ENCODE results near the gene MPC1. TPM values are rescaled to one million over a fixed set of nuclear protein-coding genes. Genes with fewer than 3 reads are reported as not detected.

MPC1 gene
- total and polyA plus RNA-seq, 11 donors, result 213 to 796 (median 542) TPM

GRCh38 chr6:166330612-166331011 lies 52.1 kb downstream of the MPC1 start:
- peak in 7 of 12 donors; percentile 8 to 51 (median 30) for TF ChIP-seq CTCF (IDR thresholded peaks at IDR 0.05)
- no peak for TF ChIP-seq POLR2A (IDR thresholded peaks at IDR 0.05)
- H3K4me1 ChIP-seq, result peaks cover 0 to 39% (median 18%) of the 10 kb centered on the region in 12 donors
- no peaks in the 10 kb centered on the region for H3K9me3 ChIP-seq
- WGBS, 4 donors, result 5 to 18% (median 12%) methylated on average over 11 of the region's 11 CpGs
- no peak overlapping the region for H3K27ac ChIP-seq
- DNase-seq (peak; percentile 61 to 77 (median 73)), ATAC-seq (peak; percentile 67 to 94 (median 88))
- no peaks in the 10 kb centered on the region for H3K27me3 ChIP-seq
- H3K36me3 ChIP-seq, result peaks cover 0 to 53% (median 43%) of the 10 kb centered on the region in 9 donors
- no peak overlapping the region for H3K4me3 ChIP-seq
- intact Hi-C loops (cut with DNase I), result loop anchor here in 1 of 10 donors (5.0 kb wide), 1 partner anchor 67 kb away; no protein-coding TSS in a partner anchor

GRCh38 chr6:166325383-166326042 lies 57.2 kb downstream of the MPC1 start:
- Histone ChIP-seq H3K27ac (no peak overlapping the region), H3K4me1 (peaks cover 0 to 11% (median 5%) of the 10 kb centered on the region in 12 donors), H3K27me3 (no peaks in the 10 kb centered on the region), H3K4me3 (no peak overlapping the region), H3K36me3 (peaks cover 0 to 98% (median 78%) of the 10 kb centered on the region in 9 donors), H3K9me3 (no peaks in the 10 kb centered on the region)
- intact Hi-C loops (cut with DNase I), result no loop called here
- TF ChIP-seq POLR2A (IDR thresholded peaks at IDR 0.05) (no peak), CTCF (IDR thresholded peaks at IDR 0.05) (no peak)
- 69 to 88% (median 84%) methylated on average over 6 of the region's 6 CpGs for WGBS, 4 donors
- ATAC-seq (no peak), DNase-seq (no peak)

- no peak for DNase-seq
- H3K9me3 ChIP-seq, result no peaks in the 10 kb centered on the region
- TF ChIP-seq CTCF (IDR thresholded peaks at IDR 0.05), result no peak
- no peak for TF ChIP-seq POLR2A (IDR thresholded peaks at IDR 0.05)
- H3K36me3 ChIP-seq, result peaks cover 0 to 92% (median 82%) of the 10 kb centered on the region in 9 donors
- no peak for ATAC-seq
- H3K27ac ChIP-seq, result no peak overlapping the region
- WGBS, 4 donors, result 88 to 92% (median 88%) methylated on average over 5 of the region's 5 CpGs
- H3K4me3 ChIP-seq, result no peak overlapping the region
- peaks cover 0 to 12% (median 0%) of the 10 kb centered on the region in 12 donors for H3K4me1 ChIP-seq
- no peaks in the 10 kb centered on the region for H3K27me3 ChIP-seq
- intact Hi-C loops (cut with DNase I), result no loop called here
Observed at GRCh38 chr6:166323395-166323794, 59.3 kb downstream of the MPC1 start.

- Histone ChIP-seq H3K9me3 (no peaks in the 10 kb centered on the region), H3K27ac (peak overlapping the region in 1 of 12 donors; percentile 19), H3K36me3 (peaks cover 0 to 47% (median 37%) of the 10 kb centered on the region in 9 donors), H3K4me1 (peaks cover 0 to 9% (median 0%) of the 10 kb centered on the region in 12 donors), H3K27me3 (no peaks in the 10 kb centered on the region), H3K4me3 (no peak overlapping the region)
- ATAC-seq (peak; percentile 90 to 97 (median 95)), DNase-seq (peak in 4 of 5 donors; percentile 42 to 72 (median 56))
- TF ChIP-seq CTCF (IDR thresholded peaks at IDR 0.05), result no peak
- 54 to 74% (median 69%) methylated on average over 18 of the region's 18 CpGs for WGBS, 4 donors
- intact Hi-C loops (cut with DNase I), result no loop called here
Observed at GRCh38 chr6:166318649-166319600, 63.8 kb downstream of the MPC1 start.

Data from heart left ventricle (tissue), 16 donors.